Esophagus muscularis mucosa (tissue), 4 donors: ENCODE results near the gene TSPYL4. TPM values are rescaled to one million over a fixed set of nuclear protein-coding genes. Genes with fewer than 3 reads are reported as not detected.
A peak's percentile ranks its signal among the peaks of the same experiment; 100 is the strongest.

Experiments used
- DNase-seq: peaks from one replicate; pipeline ENCODE4 v3.0.0-alpha.2; 2017; ENCODE audit errors: extremely low spot score
- H3K27ac ChIP-seq, 4 donors: fragments of 200-600 bp; sonication (generic); replicated peaks in 1 of 4; 1 replicate in 3 of 4; 2 replicates in 1 of 4; pipeline ENCODE4 v1.5.1; 2016 to 2019; ENCODE audit warnings: mild to moderate bottlenecking in 1 of 4
- H3K27me3 ChIP-seq, 4 donors: fragments of 200-600 bp; sonication (generic); one replicate each; pipeline versions ENCODE4 v1.5.1 to v1.6.0; 2016 to 2019
- H3K36me3 ChIP-seq, 4 donors: fragments of 200-600 bp; sonication (generic); one replicate each; pipeline ENCODE4 v1.5.1; 2016 to 2019
- H3K4me1 ChIP-seq, 4 donors: fragments of 200-600 bp; sonication (generic); one replicate each; pipeline ENCODE4 v1.5.1; 2016 to 2019
- H3K4me3 ChIP-seq, 4 donors: fragments of 200-600 bp; sonication (generic); 1 replicate in 2 of 4; 2 replicates in 2 of 4; pipeline ENCODE4 v1.5.1; 2016 to 2019; ENCODE audit warnings: mild to moderate bottlenecking in 4 of 4, moderate library complexity in 1 of 4
- H3K9me3 ChIP-seq, 4 donors: fragments of 200-600 bp; sonication (generic); 1 replicate in 3 of 4; 2 replicates in 1 of 4; pipeline ENCODE4 v1.5.1; 2016 to 2019
- CTCF ChIP-seq, 3 experiments: fragments of 200-600 bp in 2 of 3; fragments of 450-650 bp in 1 of 3; sonication (generic) in 2 of 3; IDR thresholded peaks; one replicate each; pipeline ENCODE4 v1.5.1; 2017 to 2019; ENCODE audit warnings: antibody characterized with exemption in 3 of 3, mild to moderate bottlenecking in 2 of 3, moderate library complexity in 1 of 3
- EP300 ChIP-seq: sonication (generic); formaldehyde crosslinking; IDR thresholded peaks from one replicate; pipeline ENCODE4 v1.6.1; 2017; ENCODE audit warnings: antibody characterized with exemption
- POLR2A ChIP-seq: fragments of 450-650 bp; IDR thresholded peaks from one replicate; pipeline ENCODE4 v1.6.1; 2017; ENCODE audit warnings: antibody characterized with exemption, moderate library complexity, mild to moderate bottlenecking, low read depth
- POLR2AphosphoS5 ChIP-seq, 2 donors: sonication (generic); formaldehyde crosslinking; IDR thresholded peaks; one replicate each; pipeline ENCODE4 v1.6.1; 2017; ENCODE audit warnings: antibody characterized with exemption in 2 of 2
- WGBS: methylation state at CpG from one replicate; pipeline ENCODE4 v1.1.5; 2018; 5-methylcytosine and 5-hydroxymethylcytosine counted together
- intact Hi-C: fragments of 100-400 bp; cut with DNase I; formaldehyde crosslinking; loops from one replicate; pipeline ENCODE4 v1.15.1; 2023
- total RNA-seq, 4 donors: library from RNA; depleted of rRNA; stranded (reverse); fragments of >200 nt; gene quantifications; one replicate each; pipeline versions ENCODE4 v1.1.0 to v1.2.1, GENCODE V29; 2016

TSPYL4 gene
- total RNA-seq, 4 donors from 2014 or later, result 14.4 to 22.8 (median 18.4) TPM

DNA sequence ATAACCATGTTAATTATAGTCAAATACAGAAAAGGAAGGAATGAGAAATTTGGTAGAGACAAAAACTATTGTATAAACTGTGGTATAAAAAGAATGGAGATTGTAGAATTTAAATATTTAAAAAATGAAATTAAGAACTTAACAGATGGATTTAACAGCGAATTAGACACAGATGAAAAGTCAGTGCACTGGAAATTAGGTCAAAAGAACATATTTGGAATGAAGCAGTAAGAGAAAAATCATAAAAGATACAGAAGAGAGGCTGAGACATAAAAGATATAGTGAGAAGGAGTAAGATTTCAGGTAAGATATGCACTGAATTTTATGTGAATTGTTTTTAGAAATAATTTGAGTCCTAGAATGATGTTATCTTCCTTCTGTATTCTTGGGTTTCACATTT lies 14.0 kb downstream of the TSPYL4 start:
- Histone ChIP-seq H3K4me3 (no peak overlapping the region), H3K9me3 (no peaks in the 10 kb centered on the region), H3K36me3 (peaks cover 7 to 27% (median 20%) of the 10 kb centered on the region in 4 donors), H3K4me1 (no peaks in the 10 kb centered on the region), H3K27me3 (no peaks in the 10 kb centered on the region), H3K27ac (no peak overlapping the region)
- WGBS, result 92% methylated on average over 1 of the region's 1 CpG
- TF ChIP-seq EP300, result no peak
- no peak for TF ChIP-seq POLR2AphosphoS5 (IDR thresholded peaks at IDR 0.05)
- no peak for TF ChIP-seq CTCF (IDR thresholded peaks at IDR 0.05)
- no peak for TF ChIP-seq POLR2A
- intact Hi-C loops, result no loop called here
- no peak for DNase-seq

- Histone ChIP-seq H3K4me1 (no peaks in the 10 kb centered on the region), H3K4me3 (no peak overlapping the region), H3K9me3 (no peaks in the 10 kb centered on the region), H3K27ac (no peak overlapping the region), H3K27me3 (no peaks in the 10 kb centered on the region), H3K36me3 (peaks cover 7 to 27% (median 19%) of the 10 kb centered on the region in 4 donors)
- no peak for TF ChIP-seq POLR2A
- TF ChIP-seq EP300, result no peak
- no peak for TF ChIP-seq POLR2AphosphoS5 (IDR thresholded peaks at IDR 0.05)
- TF ChIP-seq CTCF (IDR thresholded peaks at IDR 0.05), result no peak
- 95% methylated on average over 2 of the region's 2 CpGs for WGBS
- no peak for DNase-seq
- intact Hi-C loops, result no loop called here
These were observed 14.6 kb downstream of the TSPYL4 start for GRCh38 chr6:116239256-116239655.

- no peaks in the 10 kb centered on the region for H3K27me3 ChIP-seq
- 65% methylated on average over 2 of the region's 2 CpGs for WGBS
- peaks cover 7 to 27% (median 17%) of the 10 kb centered on the region in 4 donors for H3K36me3 ChIP-seq
- intact Hi-C loops, result no loop called here
- no peak overlapping the region for H3K27ac ChIP-seq
- no peaks in the 10 kb centered on the region for H3K4me1 ChIP-seq
- DNase-seq, result no peak
- no peak overlapping the region for H3K4me3 ChIP-seq
- TF ChIP-seq POLR2A (no peak), CTCF (IDR thresholded peaks at IDR 0.05) (no peak), EP300 (no peak), POLR2AphosphoS5 (IDR thresholded peaks at IDR 0.05) (no peak)
- no peaks in the 10 kb centered on the region for H3K9me3 ChIP-seq
These were observed 15.8 kb downstream of the TSPYL4 start for GRCh38 chr6:116238083-116238482.

DNA sequence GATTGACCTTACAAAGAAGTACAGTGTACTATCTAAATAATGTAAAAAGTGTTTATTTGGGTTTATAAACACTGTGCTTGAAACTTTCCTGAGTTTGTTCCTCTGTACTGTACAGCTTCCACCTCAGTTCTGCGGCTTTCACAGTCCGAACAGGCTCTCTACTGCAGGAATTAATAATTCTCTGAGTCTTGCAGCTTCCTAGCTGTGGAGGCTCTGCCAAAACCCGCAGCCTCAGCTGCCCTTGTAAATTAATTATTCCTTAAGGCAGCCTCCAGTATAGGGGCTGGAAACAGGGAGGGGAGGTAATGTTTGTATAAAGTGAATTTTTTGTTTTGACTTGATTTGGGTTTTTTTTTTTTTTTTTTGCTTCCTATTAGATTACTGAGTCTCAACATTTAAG lies 19.2 kb downstream of the TSPYL4 start:
- Histone ChIP-seq H3K27ac (no peak overlapping the region), H3K9me3 (no peaks in the 10 kb centered on the region), H3K4me1 (no peaks in the 10 kb centered on the region), H3K4me3 (no peak overlapping the region), H3K27me3 (no peaks in the 10 kb centered on the region), H3K36me3 (peaks cover 7 to 27% (median 17%) of the 10 kb centered on the region in 4 donors)
- no peak for TF ChIP-seq POLR2A
- no peak for TF ChIP-seq POLR2AphosphoS5 (IDR thresholded peaks at IDR 0.05)
- TF ChIP-seq EP300, result no peak
- TF ChIP-seq CTCF (IDR thresholded peaks at IDR 0.05), result no peak
- 66% methylated on average over 3 of the region's 3 CpGs for WGBS
- intact Hi-C loops, result no loop called here
- DNase-seq, result no peak

- peak overlapping the region; percentile 10 to 55 (median 24) for H3K27ac ChIP-seq
- intact Hi-C loops, result no loop called here
- WGBS, result 50% methylated on average over 17 of the region's 17 CpGs
- no peaks in the 10 kb centered on the region for H3K4me1 ChIP-seq
- TF ChIP-seq EP300 (no peak), POLR2AphosphoS5 (IDR thresholded peaks at IDR 0.05) (peak in 1 of 2 donors; percentile 60)
- DNase-seq, result peak; percentile 94
- peak overlapping the region; percentile 34 to 58 (median 43) for H3K4me3 ChIP-seq
- no peaks in the 10 kb centered on the region for H3K36me3 ChIP-seq
- no peaks in the 10 kb centered on the region for H3K9me3 ChIP-seq
- no peaks in the 10 kb centered on the region for H3K27me3 ChIP-seq
These were observed 24.5 kb downstream of the TSPYL4 start for GRCh38 chr6:116229287-116229913.
